Measurements from ENCODE around the gene UNC13D. TPM values are rescaled to one million over a fixed set of nuclear protein-coding genes. Genes with fewer than 3 reads are reported as not detected.
A peak's percentile ranks its signal among the peaks of the same experiment; 100 is the strongest.

The UNC13D gene
- total RNA-seq, 1 donor from 2014 or later, result 11.5 TPM

GRCh38 chr17:75848523-75849278, 4.5 kb upstream of the UNC13D start:
- Mint-ChIP-seq H3K27me3 (ENCODE audit: unreplicated experiment) (peaks cover 6% of the 10 kb centered on the region), H3K4me3 (ENCODE audit: unreplicated experiment) (peak overlapping the region; percentile 56), H3K4me1 (ENCODE audit: unreplicated experiment) (peaks cover 38% of the 10 kb centered on the region), H3K36me3 (ENCODE audit: low read depth, unreplicated experiment) (peaks cover 20% of the 10 kb centered on the region), H3K27ac (ENCODE audit: unreplicated experiment) (peak overlapping the region; percentile 94), H3K9me3 (ENCODE audit: unreplicated experiment) (no peaks in the 10 kb centered on the region)
- peak; percentile 74 for DNase-seq (ENCODE audit: low spot score)
- TF ChIP-seq CTCF (IDR thresholded peaks at IDR 0.05; ENCODE audit: unreplicated experiment), result peak; percentile 73

GRCh38 chr17:75847614-75848522, 3.7 kb upstream of the UNC13D start:
- peak overlapping the region; percentile 94 for H3K27ac Mint-ChIP-seq (ENCODE audit: unreplicated experiment)
- H3K36me3 Mint-ChIP-seq (ENCODE audit: low read depth, unreplicated experiment), result peaks cover 20% of the 10 kb centered on the region
- peaks cover 7% of the 10 kb centered on the region for H3K27me3 Mint-ChIP-seq (ENCODE audit: unreplicated experiment)
- H3K4me3 Mint-ChIP-seq (ENCODE audit: unreplicated experiment), result peak overlapping the region; percentile 37
- no peak for DNase-seq (ENCODE audit: low spot score)
- no peaks in the 10 kb centered on the region for H3K9me3 Mint-ChIP-seq (ENCODE audit: unreplicated experiment)
- TF ChIP-seq CTCF (IDR thresholded peaks at IDR 0.05; ENCODE audit: unreplicated experiment), result no peak
- peaks cover 38% of the 10 kb centered on the region for H3K4me1 Mint-ChIP-seq (ENCODE audit: unreplicated experiment)

- Mint-ChIP-seq H3K27me3 (ENCODE audit: unreplicated experiment) (peaks cover 7% of the 10 kb centered on the region), H3K27ac (ENCODE audit: unreplicated experiment) (no peak overlapping the region), H3K9me3 (ENCODE audit: unreplicated experiment) (no peaks in the 10 kb centered on the region), H3K4me1 (ENCODE audit: unreplicated experiment) (peaks cover 38% of the 10 kb centered on the region), H3K36me3 (ENCODE audit: low read depth, unreplicated experiment) (peaks cover 20% of the 10 kb centered on the region), H3K4me3 (ENCODE audit: unreplicated experiment) (no peak overlapping the region)
- no peak for TF ChIP-seq CTCF (IDR thresholded peaks at IDR 0.05; ENCODE audit: unreplicated experiment)
- no peak for DNase-seq (ENCODE audit: low spot score)
Measured at GRCh38 chr17:75846692-75847613, 2.7 kb upstream of the UNC13D start.

- DNase-seq (ENCODE audit: low spot score), result no peak
- Mint-ChIP-seq H3K27me3 (ENCODE audit: unreplicated experiment) (peaks cover 9% of the 10 kb centered on the region), H3K9me3 (ENCODE audit: unreplicated experiment) (no peaks in the 10 kb centered on the region), H3K36me3 (ENCODE audit: low read depth, unreplicated experiment) (peaks cover 15% of the 10 kb centered on the region), H3K4me1 (ENCODE audit: unreplicated experiment) (peaks cover 38% of the 10 kb centered on the region), H3K4me3 (ENCODE audit: unreplicated experiment) (peak overlapping the region; percentile 59), H3K27ac (ENCODE audit: unreplicated experiment) (peak overlapping the region; percentile 93)
- no peak for TF ChIP-seq CTCF (IDR thresholded peaks at IDR 0.05; ENCODE audit: unreplicated experiment)
Measured at GRCh38 chr17:75845933-75846691, 1.9 kb upstream of the UNC13D start.

Measured in endothelial cell (in vitro differentiated cells).